Fibroblast of peridontal ligament (primary cell): ENCODE data around the gene TMEM117.
"Not testable (repeated sequence)": the region's sequence is repeated elsewhere in the genome, so short reads cannot be mapped to it uniquely, and the experiment has no call there.

Source experiments
- DNase-seq: peaks from one replicate; pipeline ENCODE4 v3.0.0-alpha.2; 2010; ENCODE audit errors: extremely low read depth

TMEM117 gene

DNA sequence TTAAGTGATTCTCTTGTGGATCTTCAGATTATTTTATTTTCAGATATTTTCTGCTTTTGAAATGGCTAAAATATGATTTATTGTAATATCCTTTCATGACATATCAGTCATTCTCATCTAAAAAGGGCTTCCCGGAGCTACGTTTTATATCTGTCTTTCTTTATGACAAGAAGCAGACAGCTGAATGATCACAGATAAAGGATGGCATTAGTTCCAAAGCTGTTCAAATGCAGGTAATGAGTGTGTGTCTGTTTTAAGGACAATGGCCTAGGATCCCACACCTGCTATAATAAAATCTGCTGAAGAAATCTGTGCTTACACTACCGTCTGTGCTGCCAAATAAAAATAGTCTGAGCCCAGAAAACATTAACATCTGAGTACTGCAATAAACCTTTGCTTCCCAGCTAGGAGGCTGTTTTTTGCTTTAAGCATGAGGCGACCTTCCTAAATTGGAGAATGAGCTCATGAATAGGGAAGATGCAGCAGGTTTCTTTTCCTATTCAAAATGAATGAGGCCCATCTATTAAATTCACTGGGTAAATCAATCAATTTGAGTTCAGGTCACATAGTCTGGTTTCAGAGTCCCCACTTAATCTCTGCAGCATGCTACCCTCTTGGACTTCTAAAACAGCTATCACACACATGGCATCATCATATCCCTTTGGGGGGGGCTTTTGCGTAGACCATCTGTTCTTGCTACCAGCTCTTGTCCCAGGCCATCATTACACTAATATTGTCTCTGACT, 541.7 kb downstream of the TMEM117 start:
- no peak for DNase-seq

- DNase-seq, result not testable (repeated sequence)
Observed at GRCh38 chr12:44379113-44379512, 543.2 kb downstream of the TMEM117 start.

DNA sequence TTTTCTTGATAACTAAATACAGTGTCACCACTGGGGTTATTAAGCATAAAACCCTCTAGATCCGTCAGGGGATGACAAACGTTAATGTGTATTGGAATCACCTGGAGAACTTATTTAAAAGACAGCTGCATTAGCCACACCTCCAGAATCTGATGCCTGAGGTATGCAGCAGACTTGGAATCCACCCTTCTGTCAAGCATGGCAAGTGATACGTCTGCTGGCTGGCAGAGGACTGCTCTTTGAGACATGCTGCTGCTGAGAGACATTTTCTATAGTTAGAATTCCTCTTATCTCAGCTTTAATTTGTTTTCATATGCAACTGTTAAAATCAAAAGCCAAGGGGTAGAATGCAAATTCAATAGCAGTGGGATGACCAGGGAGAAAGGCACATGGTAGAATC, 544.0 kb downstream of the TMEM117 start:
- no peak for DNase-seq

DNA sequence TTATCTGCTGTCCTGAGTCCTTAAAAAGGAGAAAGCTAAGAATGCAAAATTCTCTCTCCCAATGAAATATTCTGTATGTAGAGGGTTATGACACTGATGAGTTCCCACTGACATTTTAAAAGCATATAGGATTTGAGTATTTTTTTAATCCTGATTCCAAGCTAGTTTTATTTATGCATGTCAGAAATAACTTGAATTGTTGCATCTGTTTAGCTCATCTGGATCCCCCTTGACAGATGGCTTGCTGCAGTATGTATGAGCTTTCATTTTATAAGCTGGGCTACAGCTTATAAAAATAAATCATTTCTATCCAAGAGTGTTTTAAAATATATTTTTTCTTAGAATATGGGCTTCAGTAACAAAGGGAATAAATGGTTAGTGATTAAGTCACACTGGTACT, 545.0 kb downstream of the TMEM117 start:
- DNase-seq, result no peak

DNA sequence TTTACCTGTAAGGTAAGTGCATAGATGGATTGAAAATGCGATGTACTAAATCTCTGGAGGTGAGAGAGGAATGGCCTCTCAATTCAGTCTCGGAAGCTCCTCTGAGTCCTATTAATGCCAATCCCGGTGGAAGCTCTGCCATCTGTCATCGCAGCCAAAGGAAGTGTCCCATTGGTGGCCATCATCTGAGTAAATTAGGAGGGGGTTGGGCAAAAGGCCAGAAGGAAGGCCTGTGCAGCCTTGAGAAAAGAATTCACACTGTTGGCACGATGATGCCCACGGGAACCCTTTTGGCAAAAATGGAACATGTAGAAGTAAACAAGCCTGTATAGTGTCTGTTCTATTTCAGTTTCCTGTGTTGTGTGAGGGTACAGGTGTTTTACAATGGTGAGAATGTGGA, 545.5 kb downstream of the TMEM117 start:
- no peak for DNase-seq

- no peak for DNase-seq
Observed at GRCh38 chr12:44384136-44384535, 548.3 kb downstream of the TMEM117 start.

- no peak for DNase-seq
Observed at GRCh38 chr12:44385964-44386363, 550.1 kb downstream of the TMEM117 start.

- DNase-seq, result no peak
Observed at GRCh38 chr12:44387581-44387980, 551.7 kb downstream of the TMEM117 start.

GRCh38 chr12:44389038-44389437, 553.2 kb downstream of the TMEM117 start:
- DNase-seq, result no peak

DNA sequence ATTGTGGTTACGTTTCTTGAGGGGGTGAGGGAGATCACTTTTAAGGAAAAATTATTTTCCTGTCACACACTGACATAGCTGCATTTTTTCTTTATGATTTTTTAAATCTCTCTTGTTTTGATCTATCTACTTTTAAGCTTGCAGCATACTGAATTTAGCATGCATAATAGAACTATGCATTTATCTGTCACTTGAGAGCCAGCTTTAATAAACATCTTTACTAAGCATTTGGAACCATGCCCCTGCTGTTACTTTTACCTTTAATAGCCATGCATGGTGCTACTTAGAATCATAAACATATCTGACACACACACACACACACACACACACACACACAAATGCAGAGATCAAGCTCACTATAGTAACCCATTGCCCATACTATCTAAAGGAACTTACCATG, 554.0 kb downstream of the TMEM117 start:
- no peak for DNase-seq

GRCh38 chr12:44397631-44398030, 561.8 kb downstream of the TMEM117 start:
- no peak for DNase-seq

DNA sequence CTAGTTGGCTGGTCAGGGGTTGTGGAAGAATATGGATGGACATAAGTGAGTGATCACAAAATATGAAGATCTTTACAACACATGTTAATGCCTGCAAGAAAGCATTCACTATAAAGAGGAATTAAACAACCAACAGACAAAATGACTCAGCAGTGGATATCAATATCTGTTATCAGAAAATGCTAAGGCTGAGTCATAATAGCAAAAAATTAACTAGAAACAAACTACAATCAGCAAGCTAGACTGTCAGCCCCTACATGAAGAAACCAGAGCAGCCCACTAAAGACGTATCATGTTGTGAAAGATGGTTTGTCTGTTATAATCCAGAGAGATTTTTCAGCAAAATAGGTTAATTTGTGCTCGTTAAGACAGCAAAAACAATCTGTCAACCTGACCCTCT, 567.3 kb downstream of the TMEM117 start:
- DNase-seq, result no peak

- DNase-seq, result no peak
Observed at GRCh38 chr12:44405297-44405696, 569.4 kb downstream of the TMEM117 start.

- no peak for DNase-seq
Observed at GRCh38 chr12:44422559-44422958, 586.7 kb downstream of the TMEM117 start.

- DNase-seq, result no peak
Observed at GRCh38 chr12:44428825-44429224, 592.9 kb downstream of the TMEM117 start.

DNA sequence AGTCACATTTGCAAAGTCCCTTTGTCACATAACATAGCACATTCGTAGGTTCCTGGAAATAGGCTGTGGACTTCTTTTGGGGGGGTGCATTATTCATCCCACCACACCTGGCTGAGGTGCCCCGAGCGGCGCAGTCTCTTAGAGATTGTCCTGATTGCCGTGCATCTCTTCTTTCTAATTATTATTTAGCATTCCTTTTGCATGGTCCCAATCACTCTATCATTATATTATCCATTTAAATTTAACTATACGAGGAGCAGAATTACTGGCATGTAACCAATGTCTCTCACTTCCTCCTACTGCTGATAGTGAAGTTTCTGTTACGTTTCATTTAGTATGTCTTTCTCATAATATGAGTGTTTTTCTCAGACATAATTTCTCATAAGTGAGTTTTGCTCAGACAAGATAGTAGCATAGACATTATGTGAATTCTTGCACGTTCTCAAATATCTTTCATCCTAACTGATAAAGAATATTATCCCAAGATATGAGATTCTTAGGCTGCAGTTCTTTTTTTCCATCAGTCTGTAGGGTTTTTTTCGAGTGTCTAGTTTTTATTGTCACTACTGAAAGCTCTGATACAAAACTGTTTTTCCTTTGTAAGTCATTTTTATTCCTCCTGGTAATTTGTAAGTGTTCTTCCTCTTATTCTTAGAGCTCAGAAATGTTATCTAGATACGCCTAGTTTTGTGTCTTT, 595.9 kb downstream of the TMEM117 start:
- no peak for DNase-seq

- no peak for DNase-seq
Observed at GRCh38 chr12:44433659-44434058, 597.8 kb downstream of the TMEM117 start.

GRCh38 chr12:44436756-44437155, 600.9 kb downstream of the TMEM117 start:
- no peak for DNase-seq
